HT-29 (cell line): ENCODE measurements around the gene ADGRG3. TPM values are rescaled to one million over a fixed set of nuclear protein-coding genes. Genes with fewer than 3 reads are reported as not detected.

Source experiments
- DNase-seq: peaks from one replicate; pipeline ENCODE4 v3.0.0-alpha.2; 2015; ENCODE audit warnings: low spot score
- total RNA-seq: library from RNA; depleted of rRNA; stranded (reverse); fragments of >200 nt; shearing (Covaris generic); gene quantifications from 2 replicates; pipeline ENCODE4 v1.2.3, GENCODE V29; 2014

ADGRG3 gene
- total RNA-seq, 1 experiment from 2014 or later, result not detected

- DNase-seq, result no peak
Observed at GRCh38 chr16:57679767-57680482, 11.8 kb downstream of the ADGRG3 start.

GRCh38 chr16:57680842-57681375 lies 12.8 kb downstream of the ADGRG3 start:
- DNase-seq, result no peak

DNA sequence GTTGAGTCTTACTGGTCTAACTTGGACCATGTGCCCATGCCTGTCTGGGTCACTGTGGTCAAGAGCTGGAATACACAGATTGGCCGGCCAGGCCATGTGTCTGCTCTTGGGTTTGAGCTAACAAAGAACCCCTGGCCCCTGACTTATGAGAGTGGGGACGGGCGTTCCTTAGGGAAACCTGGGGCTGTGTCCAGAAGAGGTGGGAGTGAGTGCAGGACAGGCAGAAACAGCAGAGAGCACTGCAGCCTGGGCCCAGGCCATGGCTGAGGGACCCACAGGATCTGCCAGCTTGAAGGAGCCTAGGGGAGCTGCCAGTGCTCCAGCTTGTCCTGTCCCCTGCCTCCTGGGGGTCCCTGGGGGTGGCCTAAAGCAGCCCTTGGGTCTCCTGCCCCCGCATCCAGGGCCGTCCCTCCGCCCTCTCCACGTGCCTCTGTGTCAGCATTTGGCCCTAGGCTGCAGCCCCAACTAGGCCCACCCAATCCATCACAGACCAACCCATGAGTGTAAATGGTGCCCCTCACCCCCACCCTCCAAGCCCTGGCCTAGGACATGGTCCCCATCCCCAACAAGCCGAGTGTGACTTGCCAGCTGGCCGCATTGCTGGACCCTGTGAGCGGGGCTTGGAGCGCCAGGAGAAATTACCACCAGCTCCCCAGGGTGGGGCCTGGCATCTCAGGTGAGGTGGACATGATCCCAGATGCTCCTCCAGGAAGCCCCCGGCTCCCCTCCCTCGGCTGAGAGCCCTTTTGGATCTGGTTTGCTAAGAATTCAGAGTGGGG lies 14.0 kb downstream of the ADGRG3 start:
- DNase-seq, result no peak

DNA sequence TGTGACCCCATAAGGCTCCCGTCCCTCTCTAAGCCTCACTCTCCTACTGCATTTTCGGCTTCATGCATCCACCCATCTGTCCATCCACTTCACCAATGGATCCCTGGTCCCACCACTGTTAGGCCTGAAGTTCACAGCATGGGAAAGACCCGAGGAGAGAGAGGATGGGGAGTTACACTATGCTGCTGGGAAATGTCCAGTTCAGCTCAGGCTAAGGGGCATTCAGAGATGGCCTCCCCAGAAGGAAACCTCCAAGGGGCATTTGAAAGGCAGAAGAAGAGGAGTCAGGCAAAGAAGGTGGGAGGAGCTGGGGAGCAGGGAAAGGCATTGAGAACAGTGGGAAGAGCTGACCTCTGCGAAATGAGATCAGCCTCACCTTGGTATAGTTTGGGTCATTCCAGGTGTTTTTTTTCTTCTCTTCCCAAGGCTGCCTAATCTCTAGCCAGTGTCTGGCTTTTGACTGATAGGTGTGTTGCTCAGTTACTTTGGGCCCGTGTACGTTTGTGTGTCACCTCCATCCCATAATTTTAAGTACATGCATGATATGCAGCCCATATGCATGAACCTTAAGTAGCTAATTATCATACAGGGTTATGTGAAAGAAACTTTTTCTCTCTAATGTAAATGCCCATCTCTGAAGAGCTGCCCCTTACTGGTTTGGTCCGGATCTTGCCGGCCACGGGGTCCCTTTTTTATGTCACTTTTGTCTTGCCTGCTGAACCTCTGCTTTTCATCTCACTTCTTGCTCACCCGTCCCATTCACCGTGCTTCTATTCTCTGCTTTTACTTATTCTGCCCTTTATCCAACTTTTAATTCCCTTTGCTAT lies 14.9 kb downstream of the ADGRG3 start:
- no peak for DNase-seq

DNA sequence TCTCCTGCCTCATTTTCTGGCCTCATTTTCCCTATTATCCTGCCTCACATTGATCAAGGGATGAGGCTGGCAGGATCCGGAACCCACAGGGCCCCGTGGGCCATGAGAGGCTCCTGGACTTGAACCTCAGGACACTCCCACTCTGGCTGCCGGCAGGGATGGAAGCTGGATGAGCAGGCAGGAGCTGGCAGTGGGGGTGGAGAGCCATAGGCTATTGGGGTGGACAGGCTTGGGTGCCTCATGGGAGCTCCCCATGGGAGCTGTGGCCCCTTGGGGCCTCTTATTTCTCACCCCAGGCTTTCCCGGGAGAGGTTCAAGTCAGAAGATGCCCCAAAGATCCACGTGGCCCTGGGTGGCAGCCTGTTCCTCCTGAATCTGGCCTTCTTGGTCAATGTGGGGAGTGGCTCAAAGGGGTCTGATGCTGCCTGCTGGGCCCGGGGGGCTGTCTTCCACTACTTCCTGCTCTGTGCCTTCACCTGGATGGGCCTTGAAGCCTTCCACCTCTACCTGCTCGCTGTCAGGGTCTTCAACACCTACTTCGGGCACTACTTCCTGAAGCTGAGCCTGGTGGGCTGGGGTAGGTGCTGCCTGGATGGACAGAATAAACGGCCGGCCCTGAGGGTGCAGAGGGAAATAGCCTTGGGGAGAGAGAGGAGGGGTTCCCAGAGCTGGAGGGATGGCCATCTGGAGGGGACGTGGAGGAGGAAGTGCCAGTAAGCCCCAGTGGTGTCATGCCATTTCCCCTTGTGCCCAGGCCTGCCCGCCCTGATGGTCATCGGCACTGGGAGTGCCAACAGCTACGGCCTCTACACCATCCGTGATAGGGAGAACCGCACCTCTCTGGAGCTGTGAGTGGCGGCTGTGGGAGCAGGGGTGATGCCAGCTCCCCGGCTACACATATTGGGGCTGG lies 15.8 kb downstream of the ADGRG3 start:
- no peak for DNase-seq

GRCh38 chr16:57684626-57685358 lies 16.7 kb downstream of the ADGRG3 start:
- DNase-seq, result no peak

- DNase-seq, result no peak
Observed at GRCh38 chr16:57685633-57686032, 17.5 kb downstream of the ADGRG3 start.

DNA sequence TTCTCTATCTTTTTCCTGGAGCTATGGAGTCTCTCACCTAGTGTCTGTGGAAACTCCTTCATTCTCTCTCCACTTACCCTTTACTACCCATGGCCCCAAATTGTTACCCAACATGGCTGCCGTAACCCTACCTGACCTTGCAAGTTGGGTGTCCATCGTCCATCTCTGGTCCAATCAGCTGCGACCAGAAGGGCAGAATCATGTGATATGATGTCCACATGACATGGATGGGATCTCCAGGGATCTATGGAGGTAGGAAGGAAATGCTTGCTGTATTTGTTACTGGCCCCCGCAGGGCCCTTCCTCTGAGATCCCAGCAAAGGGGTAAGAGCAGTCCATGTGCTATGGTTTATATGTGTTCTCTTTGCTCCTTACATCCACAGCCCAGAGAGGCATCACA lies 18.5 kb downstream of the ADGRG3 start:
- DNase-seq, result no peak

GRCh38 chr16:57687363-57687929 lies 19.3 kb downstream of the ADGRG3 start:
- DNase-seq, result no peak

DNA sequence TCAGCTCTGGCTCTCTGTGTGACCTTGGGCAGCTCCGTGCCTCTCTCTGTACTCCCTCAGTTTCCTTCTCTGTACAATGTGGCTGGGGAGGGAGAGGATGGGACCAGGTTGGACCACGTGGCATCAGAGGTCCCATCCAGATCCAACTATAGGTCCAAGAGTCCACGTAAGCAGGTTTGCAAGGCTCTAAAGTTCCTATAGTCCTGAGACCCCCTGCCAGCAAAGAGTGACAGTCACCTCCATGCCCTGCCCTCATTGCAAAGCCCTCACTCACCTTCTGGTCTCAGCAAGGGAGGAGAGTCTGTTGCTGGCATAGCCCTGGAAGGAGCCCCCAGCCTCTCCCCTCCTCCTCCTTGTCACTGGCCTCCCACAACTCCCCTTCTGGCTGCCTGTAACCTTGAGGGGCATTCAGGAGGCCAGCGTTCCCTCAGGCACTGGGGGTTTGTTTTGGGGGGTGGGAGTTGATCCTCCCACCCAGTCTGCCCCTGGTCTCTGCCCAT lies 20.4 kb downstream of the ADGRG3 start:
- DNase-seq, result no peak

- DNase-seq, result no peak
Observed at GRCh38 chr16:57688987-57689761, 21.1 kb downstream of the ADGRG3 start.

DNA sequence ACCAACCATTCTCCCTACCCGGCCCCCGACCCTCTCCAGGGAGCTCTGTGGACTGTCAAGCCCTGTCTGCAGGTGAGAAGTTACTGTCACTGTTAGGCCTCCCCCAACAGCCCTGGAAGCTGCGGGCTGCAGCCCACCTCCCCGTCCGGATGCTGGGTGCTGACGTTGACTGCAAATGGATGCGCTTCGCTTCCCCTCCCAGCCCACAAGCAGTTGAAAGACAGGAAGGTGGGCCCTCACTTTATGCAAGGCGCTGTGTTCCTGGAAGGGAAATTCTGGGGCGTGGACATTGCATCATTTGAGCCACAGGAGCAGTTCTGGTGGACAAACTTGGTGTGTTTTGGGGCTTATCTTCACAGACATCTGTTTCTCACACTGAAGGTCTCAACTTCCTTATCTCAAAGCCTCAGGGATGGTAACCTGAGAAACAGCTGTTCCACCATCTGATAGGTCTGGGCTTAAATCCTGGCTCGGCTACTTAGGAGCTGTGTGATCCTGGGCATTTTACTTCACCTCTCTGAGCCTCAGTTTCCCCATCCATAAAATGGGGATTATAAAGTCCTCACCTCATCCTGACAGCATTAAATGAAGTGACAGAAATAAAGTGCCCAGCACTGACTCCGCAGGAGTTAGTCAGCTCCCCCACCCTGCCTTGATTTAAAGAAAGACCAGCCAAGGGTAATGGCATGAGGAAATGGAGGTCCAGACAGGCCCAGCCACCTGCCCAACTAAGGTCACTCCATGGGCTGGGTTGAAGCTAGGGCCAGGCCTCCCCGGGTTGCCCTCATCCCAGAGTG lies 21.9 kb downstream of the ADGRG3 start:
- DNase-seq, result no peak

DNA sequence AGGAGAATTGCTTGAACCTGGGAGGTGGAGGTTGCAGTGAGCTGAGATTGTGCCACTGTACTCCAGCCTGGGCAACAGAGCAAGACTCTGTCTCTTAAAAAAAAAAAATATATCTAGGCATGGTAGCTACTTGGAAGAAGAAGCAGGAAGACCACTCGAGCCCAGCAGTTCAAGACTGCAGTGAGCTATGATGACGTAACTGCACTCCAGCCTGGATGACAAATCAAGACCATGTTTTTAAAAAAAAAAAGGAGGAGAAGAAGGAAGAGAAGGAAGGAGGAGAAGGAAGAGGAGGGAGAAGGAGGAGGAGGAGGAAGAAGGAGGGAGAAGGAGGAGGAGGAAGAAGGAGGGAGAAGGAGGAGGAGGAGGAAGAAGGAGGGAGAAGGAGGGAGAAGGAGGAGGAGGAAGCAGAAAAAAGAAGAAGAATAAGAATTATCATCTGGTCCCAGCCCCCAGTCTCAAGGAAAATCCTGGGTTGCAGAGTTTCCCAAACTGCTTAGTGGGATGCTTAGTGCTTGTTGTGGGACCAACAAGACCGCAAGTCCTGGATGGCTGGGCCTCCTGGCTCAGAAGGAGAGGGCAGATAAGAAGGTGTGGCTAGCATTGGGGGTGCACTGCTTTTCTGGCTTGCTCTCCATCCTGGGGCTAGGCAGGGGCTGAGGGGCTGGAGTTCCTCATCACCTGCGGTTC lies 22.8 kb downstream of the ADGRG3 start:
- DNase-seq, result no peak

DNA sequence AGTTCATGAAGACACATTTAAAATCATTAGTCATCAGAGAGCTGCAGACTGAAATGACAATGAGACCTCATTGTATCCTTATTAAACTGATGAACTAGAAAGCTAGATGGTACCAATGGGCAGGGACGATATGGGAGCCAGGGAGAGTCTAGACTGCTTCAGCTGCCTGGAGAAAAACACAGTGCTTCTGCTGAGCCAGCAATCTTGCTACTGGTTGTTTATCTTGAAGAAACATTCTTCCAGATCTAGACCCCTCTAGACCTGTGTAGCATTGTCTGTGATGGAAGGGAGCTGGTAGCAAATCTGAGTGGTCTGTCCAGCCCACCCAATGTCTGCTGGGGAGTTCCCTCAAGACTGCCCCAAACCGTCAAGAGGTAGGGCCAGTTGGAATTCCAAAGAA lies 24.5 kb downstream of the ADGRG3 start:
- no peak for DNase-seq

GRCh38 chr16:57693550-57693949 lies 25.4 kb downstream of the ADGRG3 start:
- DNase-seq, result no peak

GRCh38 chr16:57694231-57694724 lies 26.2 kb downstream of the ADGRG3 start:
- no peak for DNase-seq
